Measurements from ENCODE around the gene MLANA. TPM values are rescaled to one million over a fixed set of nuclear protein-coding genes. Genes with fewer than 3 reads are reported as not detected.

Gene MLANA
- polyA plus RNA-seq, 3 donors = not detected

GRCh38 chr9:5947912-5948311 lies 57.2 kb downstream of the MLANA start:
- intact Hi-C loops (cut with micrococcal nuclease) = no loop called here
- DNase-seq = no peak
- Histone ChIP-seq H2AFZ (ENCODE audit: insufficient read depth, low read depth, low read length, poor library complexity, severe bottlenecking) (no peak overlapping the region), H4K20me1 (ENCODE audit: insufficient read depth, low read length) (no peaks in the 10 kb centered on the region), H3K9ac (ENCODE audit: insufficient read depth, low read length, poor library complexity, severe bottlenecking) (no peak overlapping the region), H3K27me3 (ENCODE audit: control insufficient read depth in 2 of 2, insufficient read depth in 2 of 2, low read length in 2 of 2) (no peaks in the 10 kb centered on the region), H3K79me2 (ENCODE audit: insufficient read depth, low read length) (no peaks in the 10 kb centered on the region), H3K4me2 (replicated peaks; ENCODE audit: extremely low read depth, low read length, poor library complexity, severe bottlenecking) (no peak overlapping the region), H3K9me3 (replicated peaks in 1 of 2; ENCODE audit: control insufficient read depth in 1 of 2, insufficient read depth in 1 of 2, low read length in 2 of 2) (no peaks in the 10 kb centered on the region), H3K4me1 (ENCODE audit: control insufficient read depth in 1 of 2, insufficient read depth in 2 of 2, low read length in 2 of 2) (peaks cover 4 to 9% of the 10 kb centered on the region in 2 donors), H3K27ac (ENCODE audit: low read depth in 1 of 2, low read length in 2 of 2) (no peak overlapping the region), H3K4me3 (replicated peaks in 1 of 3; ENCODE audit: low read depth in 2 of 3, low read length in 3 of 3) (no peak overlapping the region), H3K36me3 (replicated peaks in 1 of 2; ENCODE audit: control insufficient read depth in 1 of 2, insufficient read depth in 2 of 2, low read length in 2 of 2) (no peaks in the 10 kb centered on the region)
- H3K36me3 Mint-ChIP-seq = peaks cover 1 to 9% of the 10 kb centered on the region in 2 donors
- no peaks in the 10 kb centered on the region for H3K9me3 Mint-ChIP-seq
- H3K4me3 Mint-ChIP-seq = no peak overlapping the region
- H3K4me1 Mint-ChIP-seq = peaks cover 8% of the 10 kb centered on the region
- no CpG with 5 or more reads among the region's 2 CpGs for WGBS (ENCODE audit: insufficient coverage)
- TF ChIP-seq, protein P1, sequence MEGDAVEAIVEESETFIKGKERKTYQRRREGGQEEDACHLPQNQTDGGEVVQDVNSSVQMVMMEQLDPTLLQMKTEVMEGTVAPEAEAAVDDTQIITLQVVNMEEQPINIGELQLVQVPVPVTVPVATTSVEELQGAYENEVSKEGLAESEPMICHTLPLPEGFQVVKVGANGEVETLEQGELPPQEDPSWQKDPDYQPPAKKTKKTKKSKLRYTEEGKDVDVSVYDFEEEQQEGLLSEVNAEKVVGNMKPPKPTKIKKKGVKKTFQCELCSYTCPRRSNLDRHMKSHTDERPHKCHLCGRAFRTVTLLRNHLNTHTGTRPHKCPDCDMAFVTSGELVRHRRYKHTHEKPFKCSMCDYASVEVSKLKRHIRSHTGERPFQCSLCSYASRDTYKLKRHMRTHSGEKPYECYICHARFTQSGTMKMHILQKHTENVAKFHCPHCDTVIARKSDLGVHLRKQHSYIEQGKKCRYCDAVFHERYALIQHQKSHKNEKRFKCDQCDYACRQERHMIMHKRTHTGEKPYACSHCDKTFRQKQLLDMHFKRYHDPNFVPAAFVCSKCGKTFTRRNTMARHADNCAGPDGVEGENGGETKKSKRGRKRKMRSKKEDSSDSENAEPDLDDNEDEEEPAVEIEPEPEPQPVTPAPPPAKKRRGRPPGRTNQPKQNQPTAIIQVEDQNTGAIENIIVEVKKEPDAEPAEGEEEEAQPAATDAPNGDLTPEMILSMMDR (IDR thresholded peaks at IDR 0.05) = no peak
- H3K27me3 Mint-ChIP-seq (ENCODE audit: low read depth in 3 of 3) = no peaks in the 10 kb centered on the region
- no peak overlapping the region for H3K27ac Mint-ChIP-seq

DNA sequence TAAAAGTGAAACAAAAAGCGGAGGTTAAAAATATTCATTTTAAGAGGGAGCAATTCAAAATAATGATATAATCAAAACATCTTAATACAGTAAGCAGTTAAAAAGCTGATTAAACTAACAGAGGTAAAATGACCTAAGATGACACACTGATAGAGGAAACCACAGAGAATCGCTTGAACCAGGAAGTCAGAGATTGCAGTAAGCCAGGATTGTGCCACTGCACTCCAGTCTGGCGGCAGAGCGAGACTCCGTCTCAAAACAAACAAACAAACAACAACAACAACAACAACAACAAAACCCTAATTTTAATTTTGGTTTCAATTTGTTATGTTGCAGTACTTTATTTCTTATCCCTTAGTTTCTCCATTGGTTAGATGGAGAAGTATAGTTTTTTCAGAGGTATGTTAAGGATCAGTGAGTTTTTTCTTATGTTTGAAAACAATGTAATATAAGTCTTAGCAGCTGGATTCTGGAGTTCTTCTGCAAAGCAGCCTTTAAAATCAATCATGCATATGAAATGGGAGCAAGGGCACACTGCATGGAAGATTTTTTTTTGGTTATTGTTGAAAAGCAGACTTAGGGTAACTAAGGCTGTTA lies 58.5 kb downstream of the MLANA start:
- H3K27ac Mint-ChIP-seq = peak overlapping the region in 1 of 7 donors; percentile 11
- peak overlapping the region in 1 of 2 donors; percentile 6 for H3K27ac ChIP-seq (ENCODE audit: low read depth in 1 of 2, low read length in 2 of 2)
- 0% methylated on average over 1 of the region's 5 CpGs for WGBS (ENCODE audit: insufficient coverage)

More for the DNA sequence above, 58.5 kb downstream of the MLANA start:
- Mint-ChIP-seq H3K9me3 (no peaks in the 10 kb centered on the region), H3K36me3 (peaks cover 6 to 10% of the 10 kb centered on the region in 2 donors), H3K4me1 (peaks cover 8% of the 10 kb centered on the region), H3K4me3 (peak overlapping the region in 1 of 2 donors; percentile 35), H3K27me3 (ENCODE audit: low read depth in 3 of 3) (no peaks in the 10 kb centered on the region)
- Histone ChIP-seq H3K36me3 (replicated peaks in 1 of 2; ENCODE audit: control insufficient read depth in 1 of 2, insufficient read depth in 2 of 2, low read length in 2 of 2) (peaks cover 6% of the 10 kb centered on the region in 2 donors), H3K4me3 (replicated peaks in 1 of 3; ENCODE audit: low read depth in 2 of 3, low read length in 3 of 3) (peak overlapping the region in 1 of 3 experiments; percentile 45), H2AFZ (ENCODE audit: insufficient read depth, low read depth, low read length, poor library complexity, severe bottlenecking) (no peak overlapping the region), H4K20me1 (ENCODE audit: insufficient read depth, low read length) (no peaks in the 10 kb centered on the region), H3K79me2 (ENCODE audit: insufficient read depth, low read length) (no peaks in the 10 kb centered on the region), H3K27me3 (ENCODE audit: control insufficient read depth in 2 of 2, insufficient read depth in 2 of 2, low read length in 2 of 2) (no peaks in the 10 kb centered on the region), H3K9ac (ENCODE audit: insufficient read depth, low read length, poor library complexity, severe bottlenecking) (no peak overlapping the region), H3K4me1 (ENCODE audit: control insufficient read depth in 1 of 2, insufficient read depth in 2 of 2, low read length in 2 of 2) (peaks cover 4 to 9% of the 10 kb centered on the region in 2 donors), H3K4me2 (replicated peaks; ENCODE audit: extremely low read depth, low read length, poor library complexity, severe bottlenecking) (peak overlapping the region; percentile 52), H3K9me3 (replicated peaks in 1 of 2; ENCODE audit: control insufficient read depth in 1 of 2, insufficient read depth in 1 of 2, low read length in 2 of 2) (no peaks in the 10 kb centered on the region)
- intact Hi-C loops (cut with micrococcal nuclease) = no loop called here
- peak; percentile 15 to 41 (median 28) for DNase-seq
- TF ChIP-seq, protein P1 (IDR thresholded peaks at IDR 0.05) = no peak
